LHCN-M2 (cell line): ENCODE data around the gene ITFG1. TPM values are rescaled to one million over a fixed set of nuclear protein-coding genes. Genes with fewer than 3 reads are reported as not detected.
"Not testable (repeated sequence)": the region's sequence is repeated elsewhere in the genome, so short reads cannot be mapped to it uniquely, and the experiment has no call there.

Source experiments
- DNase-seq: peaks from one replicate; pipeline ENCODE4 v3.0.0-alpha.2; 2012; ENCODE audit warnings: low read depth
- total RNA-seq: library from RNA; depleted of rRNA; stranded (reverse); fragments of >200 nt; gene quantifications from 2 replicates; pipeline ENCODE4 v1.2.3, GENCODE V29; 2014

The ITFG1 gene
- total RNA-seq, 1 experiment from 2014 or later, result 69.2 TPM

- no peak for DNase-seq
Measured at GRCh38 chr16:47424846-47425245, 36.0 kb downstream of the ITFG1 start.

- no peak for DNase-seq
Measured at GRCh38 chr16:47416869-47417268, 44.0 kb downstream of the ITFG1 start.

- no peak for DNase-seq
Measured at GRCh38 chr16:47413041-47413440, 47.8 kb downstream of the ITFG1 start.

GRCh38 chr16:47408491-47408890 is 52.4 kb downstream of the ITFG1 start:
- no peak for DNase-seq

- no peak for DNase-seq
Measured at GRCh38 chr16:47395733-47396498, 64.9 kb downstream of the ITFG1 start.

GRCh38 chr16:47392081-47392480 is 68.8 kb downstream of the ITFG1 start:
- peak; percentile 5 for DNase-seq

- no peak for DNase-seq
Measured at GRCh38 chr16:47388705-47389104, 72.2 kb downstream of the ITFG1 start.

GRCh38 chr16:47387026-47387734 is 73.7 kb downstream of the ITFG1 start:
- no peak for DNase-seq

GRCh38 chr16:47386201-47386718 is 74.6 kb downstream of the ITFG1 start:
- DNase-seq, result no peak

GRCh38 chr16:47382362-47382761 is 78.5 kb downstream of the ITFG1 start:
- no peak for DNase-seq

GRCh38 chr16:47377154-47377553 is 83.7 kb downstream of the ITFG1 start:
- no peak for DNase-seq

- DNase-seq, result peak; percentile 62
Measured at GRCh38 chr16:47375423-47375822, 85.4 kb downstream of the ITFG1 start.

- no peak for DNase-seq
Measured at GRCh38 chr16:47374629-47375028, 86.2 kb downstream of the ITFG1 start.

GRCh38 chr16:47371271-47372014 is 89.4 kb downstream of the ITFG1 start:
- DNase-seq, result peak; percentile 17

GRCh38 chr16:47370536-47370935 is 90.3 kb downstream of the ITFG1 start:
- DNase-seq, result no peak

GRCh38 chr16:47366228-47366627 is 94.6 kb downstream of the ITFG1 start:
- no peak for DNase-seq

- no peak for DNase-seq
Measured at GRCh38 chr16:47363761-47364160, 97.1 kb downstream of the ITFG1 start.

- DNase-seq, result no peak
Measured at GRCh38 chr16:47359478-47359877, 101.4 kb downstream of the ITFG1 start.

- DNase-seq, result peak; percentile 64
Measured at GRCh38 chr16:47358816-47359215, 102.0 kb downstream of the ITFG1 start.

- not testable (repeated sequence) for DNase-seq
Measured at GRCh38 chr16:47349029-47349428, 111.8 kb downstream of the ITFG1 start.

GRCh38 chr16:47347021-47347696 is 113.7 kb downstream of the ITFG1 start:
- DNase-seq, result not testable (repeated sequence)
